HG02852 (cell line): ENCODE data around the gene ENO4.

Experiments
- ATAC-seq: cut with Tn5 transposase; IDR thresholded peaks from one replicate; pipeline ENCODE4 v1.9.1; 2021; ENCODE audit warnings: mild to moderate bottlenecking, moderate library complexity; ENCODE audit not compliant: unreplicated experiment

ENO4 gene

DNA sequence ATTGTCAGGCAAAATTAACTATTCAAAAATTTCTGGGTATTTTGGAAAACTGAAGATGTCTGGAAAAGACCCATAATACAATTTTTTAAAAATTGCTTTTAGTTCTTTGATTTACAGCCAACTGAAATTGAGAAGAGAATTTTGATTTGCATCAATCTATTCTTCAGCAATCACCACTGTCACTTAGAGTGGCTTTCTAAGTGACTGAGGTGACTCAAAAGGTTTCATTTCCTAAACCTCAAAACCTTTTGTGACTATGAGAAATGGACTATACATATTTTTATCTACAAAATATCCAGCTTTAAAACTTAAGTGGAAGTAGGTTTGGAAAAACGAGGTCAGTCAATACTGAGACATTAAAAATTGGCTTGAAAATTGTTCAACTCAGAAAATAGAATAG is 60.0 kb downstream of the ENO4 start:
- no peak for ATAC-seq

DNA sequence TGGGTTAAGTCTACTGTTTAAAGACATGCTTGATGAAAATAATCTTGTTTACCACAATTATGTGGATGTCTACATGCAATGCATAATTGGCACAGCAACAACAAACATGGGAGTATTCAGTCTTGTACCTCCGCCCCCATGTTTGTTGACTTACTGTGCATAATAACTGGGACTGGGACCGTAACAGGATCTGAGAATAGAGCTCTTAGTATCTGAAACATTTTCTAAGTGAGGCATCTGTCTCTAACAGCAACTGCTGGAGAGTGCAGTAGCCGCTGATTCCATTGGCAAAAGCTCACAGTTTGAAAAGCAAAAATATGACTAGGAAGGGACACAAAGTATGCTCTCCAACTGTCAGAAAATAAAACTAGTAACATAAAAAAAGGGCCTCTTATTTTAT is 61.6 kb downstream of the ENO4 start:
- no peak for ATAC-seq

- ATAC-seq = no peak
These were observed 62.9 kb downstream of the ENO4 start for GRCh38 chr10:116912162-116912561.

DNA sequence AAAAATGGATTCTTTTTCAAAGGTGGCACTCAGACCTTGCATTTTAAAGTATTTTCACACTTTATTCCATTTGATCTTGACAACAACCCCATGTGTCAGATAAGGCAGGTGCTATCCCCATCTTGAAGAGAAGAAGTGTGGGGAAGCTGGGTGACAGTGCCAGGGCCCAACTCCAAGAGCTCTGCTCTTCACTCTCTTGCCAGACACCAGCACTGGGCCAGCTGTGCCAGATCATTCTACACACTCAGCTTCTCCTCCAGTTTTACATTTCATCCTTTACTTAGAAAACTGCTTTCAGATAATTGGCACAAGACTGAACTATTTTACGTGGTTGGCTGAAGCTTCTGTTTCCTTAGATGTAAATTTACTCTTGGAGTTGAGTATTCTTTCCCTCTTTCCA is 64.4 kb downstream of the ENO4 start:
- ATAC-seq = no peak

DNA sequence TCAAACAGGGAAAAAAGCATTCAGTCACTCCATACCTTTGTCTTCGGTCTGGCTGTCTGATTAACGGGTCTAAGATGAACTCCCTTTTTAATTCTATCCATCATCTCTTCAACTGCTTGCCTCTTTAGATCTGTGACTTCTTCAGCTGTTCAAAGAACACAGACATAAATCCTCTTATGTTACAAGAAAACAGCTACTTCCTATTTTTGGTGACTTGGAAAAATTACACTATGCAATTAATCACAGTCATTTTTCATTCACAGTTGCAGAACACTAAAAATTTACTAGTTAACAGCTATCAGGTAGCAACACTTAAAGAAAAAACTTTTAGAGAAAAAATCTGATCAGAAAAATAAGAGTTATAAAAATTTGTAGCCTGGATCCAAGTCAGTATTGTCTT is 66.0 kb downstream of the ENO4 start:
- ATAC-seq = no peak

- no peak for ATAC-seq
These were observed 68.2 kb downstream of the ENO4 start for GRCh38 chr10:116917481-116917880.

DNA sequence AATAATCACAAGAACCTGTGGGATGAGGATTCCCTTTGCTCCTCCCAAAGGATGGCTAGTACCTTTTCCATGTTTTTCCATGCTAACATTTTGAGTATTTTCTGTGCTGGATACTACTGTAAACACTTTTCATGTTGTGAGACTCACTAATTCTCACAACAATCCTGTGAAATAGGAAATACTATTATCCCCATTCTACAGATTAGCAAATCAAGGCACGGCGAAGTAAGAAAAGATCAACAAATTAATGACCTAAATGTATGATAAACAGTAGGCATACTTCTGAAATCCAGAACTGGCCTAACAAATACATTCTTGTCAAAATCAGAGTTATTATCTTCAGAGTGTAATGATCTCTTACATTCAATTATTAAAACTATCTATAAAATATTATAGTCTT is 69.3 kb downstream of the ENO4 start:
- ATAC-seq = no peak

- ATAC-seq = no peak
These were observed 69.9 kb downstream of the ENO4 start for GRCh38 chr10:116919164-116919563.

- no peak for ATAC-seq
These were observed 70.4 kb downstream of the ENO4 start for GRCh38 chr10:116919706-116920105.

DNA sequence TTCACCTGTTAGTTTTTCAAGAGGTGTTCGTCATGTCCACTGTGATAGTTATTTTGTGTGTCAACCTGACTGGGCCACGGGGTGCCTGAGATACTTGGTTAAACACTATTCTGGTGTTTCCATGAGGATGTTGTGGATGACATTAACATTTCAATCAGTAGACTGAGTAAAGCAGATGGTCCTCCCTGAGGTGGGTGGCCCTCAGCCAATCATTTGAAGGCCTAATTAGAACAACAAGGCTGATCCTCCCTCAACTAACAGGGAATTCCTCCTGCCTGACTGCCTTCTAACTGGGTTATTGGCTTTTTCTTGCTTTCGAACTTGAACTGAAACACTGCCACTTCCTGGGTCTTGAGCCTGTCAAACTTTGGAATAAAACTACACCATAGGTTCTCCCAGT is 75.8 kb downstream of the ENO4 start:
- no peak for ATAC-seq

DNA sequence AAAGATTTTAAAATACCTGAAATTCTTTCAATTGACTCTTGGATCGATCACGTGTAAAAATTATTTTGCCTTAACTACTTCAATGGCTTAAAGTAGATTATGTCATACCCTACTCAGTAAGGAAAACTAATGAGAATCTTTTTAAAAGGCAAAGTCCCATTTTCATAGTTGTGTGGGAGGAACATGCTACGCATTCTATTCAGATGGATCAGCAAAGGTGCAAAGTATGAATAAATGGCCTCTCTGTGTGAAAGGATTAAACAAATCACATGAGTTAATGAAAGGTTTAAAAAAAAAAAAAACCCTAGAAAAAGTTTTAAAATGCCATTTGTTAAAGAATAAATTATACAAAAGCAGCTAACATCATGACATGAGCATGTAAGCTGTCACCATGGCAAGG is 77.1 kb downstream of the ENO4 start:
- no peak for ATAC-seq

GRCh38 chr10:116931806-116932205 is 82.5 kb downstream of the ENO4 start:
- ATAC-seq = no peak
